Right atrium auricular region (tissue), 2 donors: ENCODE measurements around the gene MAN2B2. TPM values are rescaled to one million over a fixed set of nuclear protein-coding genes. Genes with fewer than 3 reads are reported as not detected.

ENCODE experiments used
- DNase-seq: peaks from one replicate; pipeline ENCODE4 v3.0.0-alpha.2; 2019; ENCODE audit warnings: low spot score
- H3K27ac ChIP-seq, 2 donors: fragments of 200-600 bp; sonication (generic); 1 replicate in 1 of 2; 2 replicates in 1 of 2; pipeline ENCODE4 v1.5.1; 2016 to 2019
- H3K27me3 ChIP-seq, 2 donors: fragments of 200-600 bp; sonication (generic); one replicate each; pipeline versions ENCODE4 v1.5.1 to v1.6.0; 2017 to 2019
- H3K36me3 ChIP-seq: fragments of 200-600 bp; sonication (generic); one replicate; pipeline ENCODE4 v1.5.1; 2016
- H3K4me1 ChIP-seq, 2 donors: fragments of 200-600 bp; sonication (generic); one replicate each; pipeline versions ENCODE4 v1.5.1 to v1.6.0; 2017 to 2019
- H3K4me3 ChIP-seq, 2 donors: fragments of 200-600 bp; sonication (generic); 1 replicate in 1 of 2; 2 replicates in 1 of 2; pipeline ENCODE4 v1.5.1; 2017 to 2019; ENCODE audit warnings: mild to moderate bottlenecking in 1 of 2, moderate library complexity in 1 of 2
- H3K9me3 ChIP-seq, 2 donors: fragments of 200-600 bp; sonication (generic); one replicate each; pipeline ENCODE4 v1.5.1; 2019
- total RNA-seq, 2 donors: library from RNA; depleted of rRNA; stranded (reverse); fragments of >200 nt; gene quantifications; one replicate each; pipeline ENCODE4 v1.1.0, GENCODE V29; 2016
- TF ChIP-seq, protein P1 (sequence below), 2 donors: fragments of 200-600 bp; sonication (generic); IDR thresholded peaks; one replicate each; pipeline ENCODE4 v1.5.1; 2019; ENCODE audit warnings: antibody characterized with exemption in 2 of 2

The MAN2B2 gene
- total RNA-seq, 2 donors from 2014 or later, result 23.7 to 25.5 TPM

DNA sequence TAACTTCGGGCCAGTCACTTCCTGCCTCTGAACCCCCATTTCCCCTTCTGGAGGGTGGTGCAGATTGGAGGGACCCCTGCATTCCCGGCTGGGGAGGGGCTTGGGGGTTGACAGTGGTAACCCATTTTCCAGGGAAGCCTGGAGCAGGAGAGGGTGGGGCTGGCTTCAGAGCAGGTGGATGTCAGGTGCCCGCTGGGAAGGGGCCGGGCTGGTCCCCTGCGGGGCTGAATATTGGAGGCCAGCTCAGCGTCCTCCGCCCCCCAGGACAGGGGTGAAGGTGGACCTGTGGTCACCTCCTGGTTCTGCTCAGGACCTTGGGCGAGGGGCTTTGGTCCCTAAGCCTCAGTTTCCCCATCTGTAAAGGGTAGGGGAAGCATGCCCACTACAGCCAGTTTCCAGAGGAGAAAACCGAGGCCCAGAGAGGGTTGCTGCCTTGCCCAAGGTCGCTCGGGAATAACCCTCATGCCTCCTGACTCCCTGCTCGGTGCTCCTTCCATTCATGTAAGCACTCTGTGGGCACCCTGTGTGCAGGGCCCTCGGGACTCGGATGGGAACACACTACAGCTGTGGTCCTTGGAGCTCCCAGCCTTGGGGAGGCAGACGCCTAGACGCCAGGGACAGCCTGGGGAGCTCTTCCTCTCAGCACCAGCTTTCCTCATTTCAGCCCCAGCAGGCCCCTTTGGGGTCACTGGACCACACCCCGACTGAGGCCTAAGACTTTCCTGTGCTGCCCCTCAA is 683 bp downstream of the MAN2B2 start:
- H3K27me3 ChIP-seq, result no peaks in the 10 kb centered on the region
- no peak for DNase-seq
- H3K9me3 ChIP-seq, result no peaks in the 10 kb centered on the region
- peaks cover 21% of the 10 kb centered on the region for H3K36me3 ChIP-seq
- H3K4me3 ChIP-seq, result peak overlapping the region; percentile 85 to 89
- TF ChIP-seq, protein P1, sequence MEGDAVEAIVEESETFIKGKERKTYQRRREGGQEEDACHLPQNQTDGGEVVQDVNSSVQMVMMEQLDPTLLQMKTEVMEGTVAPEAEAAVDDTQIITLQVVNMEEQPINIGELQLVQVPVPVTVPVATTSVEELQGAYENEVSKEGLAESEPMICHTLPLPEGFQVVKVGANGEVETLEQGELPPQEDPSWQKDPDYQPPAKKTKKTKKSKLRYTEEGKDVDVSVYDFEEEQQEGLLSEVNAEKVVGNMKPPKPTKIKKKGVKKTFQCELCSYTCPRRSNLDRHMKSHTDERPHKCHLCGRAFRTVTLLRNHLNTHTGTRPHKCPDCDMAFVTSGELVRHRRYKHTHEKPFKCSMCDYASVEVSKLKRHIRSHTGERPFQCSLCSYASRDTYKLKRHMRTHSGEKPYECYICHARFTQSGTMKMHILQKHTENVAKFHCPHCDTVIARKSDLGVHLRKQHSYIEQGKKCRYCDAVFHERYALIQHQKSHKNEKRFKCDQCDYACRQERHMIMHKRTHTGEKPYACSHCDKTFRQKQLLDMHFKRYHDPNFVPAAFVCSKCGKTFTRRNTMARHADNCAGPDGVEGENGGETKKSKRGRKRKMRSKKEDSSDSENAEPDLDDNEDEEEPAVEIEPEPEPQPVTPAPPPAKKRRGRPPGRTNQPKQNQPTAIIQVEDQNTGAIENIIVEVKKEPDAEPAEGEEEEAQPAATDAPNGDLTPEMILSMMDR (IDR thresholded peaks at IDR 0.05), result no peak
- H3K4me1 ChIP-seq, result peaks cover 0 to 19% of the 10 kb centered on the region in 2 donors
- peak overlapping the region; percentile 37 to 67 for H3K27ac ChIP-seq

DNA sequence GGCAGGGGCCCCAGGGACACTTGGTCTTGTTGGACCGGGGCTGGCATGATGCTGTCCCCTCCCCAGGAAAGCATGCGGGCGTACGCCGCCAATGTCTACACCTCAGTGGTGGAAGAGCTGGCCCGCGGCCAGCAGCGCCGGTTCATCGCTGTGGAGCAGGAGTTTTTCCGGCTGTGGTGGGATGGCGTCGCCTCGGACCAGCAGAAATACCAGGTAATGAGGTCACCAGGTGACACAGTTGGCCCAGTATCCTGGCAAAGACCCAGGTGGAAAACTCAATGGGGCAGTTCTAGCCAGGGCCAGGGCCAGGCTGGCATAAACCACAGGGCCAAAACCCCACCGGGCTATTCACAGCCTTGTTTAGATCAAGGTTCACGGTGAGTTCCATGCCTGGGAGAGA is 1.5 kb downstream of the MAN2B2 start:
- no peak for DNase-seq
- Histone ChIP-seq H3K4me1 (peaks cover 0 to 19% of the 10 kb centered on the region in 2 donors), H3K36me3 (peaks cover 24% of the 10 kb centered on the region), H3K4me3 (no peak overlapping the region), H3K27ac (no peak overlapping the region), H3K27me3 (no peaks in the 10 kb centered on the region), H3K9me3 (no peaks in the 10 kb centered on the region)
- TF ChIP-seq, protein P1 (IDR thresholded peaks at IDR 0.05), result no peak

- H3K27ac ChIP-seq, result no peak overlapping the region
- no peaks in the 10 kb centered on the region for H3K9me3 ChIP-seq
- H3K4me1 ChIP-seq, result peaks cover 0 to 19% of the 10 kb centered on the region in 2 donors
- no peaks in the 10 kb centered on the region for H3K27me3 ChIP-seq
- DNase-seq, result no peak
- no peak overlapping the region for H3K4me3 ChIP-seq
- TF ChIP-seq, protein P1 (IDR thresholded peaks at IDR 0.05), result no peak
- peaks cover 24% of the 10 kb centered on the region for H3K36me3 ChIP-seq
Measured at GRCh38 chr4:6576932-6577331, 1.9 kb downstream of the MAN2B2 start.

GRCh38 chr4:6577409-6577808 is 2.4 kb downstream of the MAN2B2 start:
- Histone ChIP-seq H3K27me3 (no peaks in the 10 kb centered on the region), H3K36me3 (peaks cover 26% of the 10 kb centered on the region)
- DNase-seq, result no peak

GRCh38 chr4:6578221-6578620 is 3.2 kb downstream of the MAN2B2 start:
- H3K4me3 ChIP-seq, result no peak overlapping the region
- H3K36me3 ChIP-seq, result peaks cover 33% of the 10 kb centered on the region
- H3K27me3 ChIP-seq, result no peaks in the 10 kb centered on the region
- H3K4me1 ChIP-seq, result peaks cover 0 to 19% of the 10 kb centered on the region in 2 donors
- TF ChIP-seq, protein P1 (IDR thresholded peaks at IDR 0.05), result no peak
- DNase-seq, result no peak
- no peak overlapping the region for H3K27ac ChIP-seq
- H3K9me3 ChIP-seq, result no peaks in the 10 kb centered on the region

More at GRCh38 chr4:6577409-6577808, 2.4 kb downstream of the MAN2B2 start:
- H3K4me3 ChIP-seq, result no peak overlapping the region
- no peaks in the 10 kb centered on the region for H3K9me3 ChIP-seq
- H3K4me1 ChIP-seq, result peaks cover 0 to 19% of the 10 kb centered on the region in 2 donors
- no peak overlapping the region for H3K27ac ChIP-seq
- TF ChIP-seq, protein P1 (IDR thresholded peaks at IDR 0.05), result no peak
